Esophagus mucosa (tissue), 1 donor: ENCODE data around the gene NEURL1. TPM values are rescaled to one million over a fixed set of nuclear protein-coding genes. Genes with fewer than 3 reads are reported as not detected.

Experiments used
- ATAC-seq: fragments of 200-7000 bp; cut with Tn5 transposase; one replicate; pipeline ENCODE4 v1.9.1; 2020
- total RNA-seq: library from RNA; stranded (reverse); gene quantifications from one replicate; pipeline ENCODE4 v1.2.4, GENCODE V29; 2023
- donor health status: DM: yes; HTN: yes; CAD: no.

The NEURL1 gene
- total RNA-seq, 1 donor from 2014 or later, result 0.16 TPM

DNA sequence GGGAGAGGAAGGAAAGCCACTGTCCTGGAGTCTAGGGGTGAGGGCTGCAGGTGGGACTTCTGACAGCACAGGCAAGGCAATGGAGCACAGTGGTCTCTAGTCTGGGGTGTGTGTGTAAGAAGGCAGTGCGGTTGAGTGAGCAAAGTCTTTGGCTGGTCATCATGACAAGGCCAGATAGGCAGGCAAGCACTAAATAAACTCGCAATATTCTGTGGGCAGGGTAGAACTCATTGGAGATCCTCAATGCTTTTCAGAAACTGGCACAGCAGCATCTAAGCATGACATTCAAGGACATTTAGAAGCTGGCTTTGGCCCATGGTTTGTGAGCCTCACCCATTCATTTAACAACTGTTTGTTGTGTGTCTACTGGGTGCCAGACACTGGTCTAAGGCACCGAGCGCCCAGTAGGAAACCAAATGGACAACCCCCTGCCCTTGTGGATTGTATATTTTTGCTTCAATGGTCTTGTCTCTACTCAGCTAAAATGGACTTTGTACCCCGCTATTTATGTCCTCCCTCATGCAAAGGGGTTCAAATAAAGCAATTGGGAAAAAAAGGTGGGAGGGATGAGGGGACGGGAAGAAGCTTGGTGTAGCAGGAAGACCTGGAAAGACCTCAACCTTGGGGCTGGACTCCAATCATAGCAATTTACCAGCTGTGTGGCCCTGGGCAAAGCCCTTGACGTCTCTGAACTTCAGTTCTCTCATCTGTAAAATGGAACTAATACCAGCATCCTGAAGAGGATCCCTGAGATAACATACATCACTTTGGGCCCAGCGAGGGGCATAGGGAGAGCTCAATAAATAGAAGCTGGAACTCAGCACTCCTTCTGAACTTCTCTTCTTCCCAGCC, 116.0 kb downstream of the NEURL1 start:
- no peak for ATAC-seq

DNA sequence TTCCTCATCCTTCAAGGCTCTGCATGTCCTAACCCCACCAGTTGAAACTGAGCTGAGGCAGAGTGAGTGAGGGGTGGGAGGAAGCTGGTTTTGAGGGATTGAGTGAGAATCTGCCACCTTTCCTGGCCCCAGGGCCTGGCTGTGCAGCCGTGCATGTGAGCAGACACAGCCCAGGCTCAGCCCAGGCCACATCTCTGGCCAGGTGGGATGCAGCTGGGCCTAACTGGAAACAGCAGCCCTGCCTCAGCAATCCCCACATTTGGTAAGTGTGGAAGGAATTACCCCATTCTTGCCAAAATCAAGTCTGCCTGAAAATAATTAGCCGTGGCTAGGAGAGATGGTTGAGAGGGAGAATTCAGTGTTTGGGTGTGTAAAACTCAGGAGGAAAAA, 116.6 kb downstream of the NEURL1 start:
- ATAC-seq, result no peak

DNA sequence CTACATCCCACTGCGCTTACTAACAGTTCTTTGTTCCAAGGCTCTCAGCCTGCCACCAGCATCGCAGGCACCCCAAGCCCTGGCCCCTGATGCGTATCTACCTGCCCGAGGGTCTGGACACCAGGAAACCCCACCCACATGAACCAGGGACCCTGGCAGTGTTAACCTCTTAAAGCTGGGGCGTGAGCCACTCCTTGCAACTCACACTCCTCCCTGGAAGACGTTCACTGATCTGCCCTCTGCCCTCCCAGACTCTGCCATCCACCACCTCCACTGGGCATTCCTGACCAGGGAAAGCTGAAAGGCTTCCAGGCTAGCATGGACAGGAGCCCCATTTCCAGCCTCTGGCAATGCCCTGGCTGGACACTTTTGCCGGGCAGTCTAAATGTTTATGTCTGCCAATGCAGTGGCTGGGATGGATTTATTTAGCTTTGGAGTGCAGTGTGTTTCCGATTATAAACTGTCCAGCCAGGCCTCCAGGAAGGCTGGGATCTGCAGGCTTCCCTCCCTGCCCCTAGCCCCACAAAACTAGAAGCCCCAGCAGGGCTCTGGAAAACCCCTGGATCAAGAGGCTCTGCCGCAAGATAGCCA, 117.5 kb downstream of the NEURL1 start:
- no peak for ATAC-seq

DNA sequence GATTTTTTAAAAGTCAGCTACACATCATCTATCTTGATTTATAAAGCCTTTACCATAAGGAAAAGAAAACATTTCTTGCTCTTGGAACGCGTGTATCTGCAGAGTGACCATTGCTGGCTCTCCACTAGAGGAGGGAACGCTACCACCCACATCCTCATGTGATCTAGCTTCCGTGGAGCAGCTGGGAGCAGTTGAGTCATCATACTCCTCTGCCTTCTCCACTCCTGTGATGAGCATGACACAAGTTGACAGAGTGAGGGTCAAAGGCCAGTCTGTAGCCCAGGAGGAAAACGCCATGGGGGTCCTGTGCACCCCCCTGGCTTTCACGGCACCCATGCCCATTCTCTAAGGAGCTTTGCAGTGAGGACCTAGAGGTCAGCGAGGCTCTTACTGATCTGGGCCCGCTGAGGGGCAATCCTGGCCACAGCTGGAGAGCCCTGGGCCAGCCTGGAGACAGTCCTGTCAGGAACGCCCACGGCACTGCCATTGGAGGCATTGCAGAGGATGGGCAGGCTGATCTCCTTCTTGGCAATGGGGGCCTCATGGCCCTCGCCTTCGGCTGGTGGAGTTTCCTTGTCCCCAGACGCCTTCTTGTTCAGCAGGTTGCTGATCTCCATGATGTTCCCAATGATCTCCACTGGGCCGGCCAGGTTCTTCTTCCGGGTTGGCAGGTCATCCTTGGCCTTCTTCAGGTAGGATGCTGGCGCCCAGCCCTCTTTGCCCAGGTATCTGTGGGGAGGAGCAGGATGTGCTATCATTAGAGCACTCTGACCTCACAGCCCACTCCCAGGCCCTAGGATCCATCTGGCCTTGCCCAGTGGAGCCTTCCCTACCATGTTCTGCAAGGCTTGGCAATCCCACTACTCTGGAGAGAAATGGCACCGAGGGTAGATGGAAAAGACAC, 119.2 kb downstream of the NEURL1 start:
- ATAC-seq, result no peak

DNA sequence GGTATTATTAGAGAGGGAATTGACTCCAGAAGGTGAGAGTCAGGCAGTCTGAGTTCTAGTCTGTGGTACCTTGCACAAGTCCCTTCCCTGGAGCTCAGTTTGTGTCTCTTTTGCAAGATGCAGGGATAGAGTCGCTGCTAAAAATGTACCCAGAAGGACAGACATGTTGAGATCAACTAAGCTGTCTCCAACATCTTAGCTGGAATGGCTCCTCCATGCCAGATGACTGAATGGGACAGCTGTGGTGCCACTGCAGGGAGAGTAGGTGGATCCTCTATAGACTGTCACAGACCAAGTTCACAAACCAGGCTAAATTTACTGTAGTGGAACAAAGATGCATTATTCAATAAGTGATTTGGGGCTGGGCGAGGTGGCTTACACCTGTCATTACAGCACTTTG, 120.1 kb downstream of the NEURL1 start:
- no peak for ATAC-seq

DNA sequence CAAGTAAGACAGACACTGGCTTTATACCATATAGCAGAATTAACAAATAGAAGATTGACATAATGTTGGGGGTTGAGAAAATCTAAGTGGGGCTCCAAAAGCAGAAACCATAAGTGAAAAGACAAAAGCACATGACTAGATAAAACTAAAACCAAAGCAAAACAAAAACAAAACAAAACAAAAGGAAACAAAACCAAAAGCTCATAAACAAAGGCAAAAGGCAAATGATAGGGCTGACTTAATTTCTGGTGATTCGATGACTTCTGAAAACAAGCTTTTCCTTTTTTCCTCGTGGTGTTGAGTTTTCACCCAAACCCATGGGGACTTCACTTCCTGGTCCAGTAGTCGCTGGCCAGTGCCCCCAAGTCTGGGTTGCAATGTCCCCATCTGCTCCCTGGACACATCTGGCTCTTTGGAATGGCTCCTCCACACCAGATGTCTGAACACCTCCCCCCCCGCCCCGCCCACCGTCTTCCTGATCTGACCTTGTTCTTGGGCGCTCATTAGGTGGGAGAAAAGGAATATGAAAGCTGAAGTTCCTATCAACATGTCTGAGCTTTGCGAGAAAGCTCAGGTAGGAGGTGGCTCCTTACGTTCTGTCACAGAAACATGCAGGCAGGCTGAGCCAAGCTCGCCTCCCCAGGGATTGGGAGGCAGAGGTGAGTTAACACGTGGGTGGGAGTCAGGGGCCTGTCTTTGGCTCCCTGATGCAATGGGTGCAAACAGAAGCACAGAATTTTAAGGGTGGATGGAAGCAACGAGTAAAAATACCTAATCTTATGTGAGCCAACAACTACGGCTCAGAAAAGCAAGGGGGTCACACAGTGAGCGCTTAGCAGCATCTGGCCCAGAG, 121.0 kb downstream of the NEURL1 start:
- ATAC-seq, result no peak

DNA sequence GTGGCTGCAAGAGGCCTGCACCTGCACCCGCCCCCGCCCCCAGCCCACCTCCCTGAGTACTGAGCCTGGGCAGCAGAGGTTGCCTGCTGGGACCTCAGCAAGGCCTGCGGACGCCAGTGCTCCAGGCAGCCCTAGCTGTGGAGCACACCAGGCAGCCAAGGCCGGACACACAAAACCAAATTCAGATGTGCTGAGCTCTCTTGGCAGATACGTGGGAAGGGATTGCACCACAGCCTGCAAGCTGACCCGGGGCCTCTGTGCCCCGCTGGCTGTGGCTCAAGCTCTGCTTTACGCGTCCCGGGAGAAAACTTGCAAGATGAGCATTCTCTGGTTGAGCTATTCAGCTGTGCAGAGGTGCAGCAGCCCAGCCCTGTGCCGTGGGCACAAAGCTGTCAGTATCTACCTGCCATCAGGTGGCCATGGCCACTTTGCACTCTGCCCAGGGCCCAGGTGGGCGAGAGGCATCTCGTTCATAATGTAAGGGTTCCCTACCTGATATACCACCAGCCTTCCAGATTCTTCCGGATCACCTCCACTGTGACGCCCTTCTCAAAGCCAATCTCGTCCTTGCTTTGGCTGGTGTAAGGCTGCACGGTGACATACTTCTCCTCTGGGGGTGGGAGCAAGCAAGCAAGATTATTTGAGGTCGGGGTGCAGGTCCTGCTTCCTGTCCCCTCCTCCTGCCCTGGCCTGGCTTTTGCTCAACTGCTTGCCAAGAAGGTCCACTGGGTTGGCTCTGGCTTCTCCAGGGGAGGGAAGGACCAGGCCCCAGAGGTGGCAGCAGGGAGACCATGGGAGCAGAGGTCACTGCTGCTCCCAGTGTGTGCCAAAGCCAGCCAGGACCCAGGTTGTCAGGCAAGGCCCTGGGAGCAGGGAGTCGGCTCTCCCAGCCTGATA, 123.4 kb downstream of the NEURL1 start:
- ATAC-seq, result no peak

DNA sequence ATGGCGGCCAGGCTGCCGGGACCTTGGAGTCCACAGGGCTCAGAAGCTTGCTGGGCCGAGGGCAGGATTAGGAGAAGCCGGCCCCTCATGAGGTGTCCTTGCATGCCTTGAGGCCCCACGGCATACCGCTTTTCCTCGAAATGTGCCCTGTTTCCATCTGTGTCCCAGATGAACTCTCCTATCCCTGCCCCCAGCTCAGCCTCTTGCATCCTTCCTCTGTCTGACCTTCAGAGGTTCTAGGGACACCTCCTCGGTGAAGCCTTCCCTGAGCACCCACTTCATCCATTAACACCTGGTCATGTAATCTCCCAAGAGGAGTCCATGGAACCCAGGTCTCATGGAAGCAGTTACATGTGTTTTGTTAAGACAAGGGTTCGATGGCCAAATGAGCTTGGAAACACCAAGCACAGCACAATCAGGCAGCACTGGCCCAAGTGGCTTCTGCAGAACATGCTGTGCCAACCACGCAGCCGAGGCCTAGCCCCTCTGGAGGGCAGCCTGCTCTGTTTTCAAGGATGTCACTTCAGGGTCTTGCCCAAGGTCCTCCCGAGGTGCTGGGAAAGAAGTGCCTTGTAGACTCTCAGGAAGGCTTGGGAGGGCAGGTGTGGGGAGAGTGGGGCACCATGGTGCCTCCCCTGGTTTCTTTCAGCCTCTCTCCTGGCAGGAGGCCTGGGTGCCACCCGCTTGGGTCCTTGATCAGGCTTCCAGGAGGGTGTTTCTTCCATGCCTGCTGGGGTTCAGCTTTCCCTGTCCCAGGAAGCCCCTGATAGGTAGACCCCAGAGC, 124.3 kb downstream of the NEURL1 start:
- ATAC-seq, result no peak

DNA sequence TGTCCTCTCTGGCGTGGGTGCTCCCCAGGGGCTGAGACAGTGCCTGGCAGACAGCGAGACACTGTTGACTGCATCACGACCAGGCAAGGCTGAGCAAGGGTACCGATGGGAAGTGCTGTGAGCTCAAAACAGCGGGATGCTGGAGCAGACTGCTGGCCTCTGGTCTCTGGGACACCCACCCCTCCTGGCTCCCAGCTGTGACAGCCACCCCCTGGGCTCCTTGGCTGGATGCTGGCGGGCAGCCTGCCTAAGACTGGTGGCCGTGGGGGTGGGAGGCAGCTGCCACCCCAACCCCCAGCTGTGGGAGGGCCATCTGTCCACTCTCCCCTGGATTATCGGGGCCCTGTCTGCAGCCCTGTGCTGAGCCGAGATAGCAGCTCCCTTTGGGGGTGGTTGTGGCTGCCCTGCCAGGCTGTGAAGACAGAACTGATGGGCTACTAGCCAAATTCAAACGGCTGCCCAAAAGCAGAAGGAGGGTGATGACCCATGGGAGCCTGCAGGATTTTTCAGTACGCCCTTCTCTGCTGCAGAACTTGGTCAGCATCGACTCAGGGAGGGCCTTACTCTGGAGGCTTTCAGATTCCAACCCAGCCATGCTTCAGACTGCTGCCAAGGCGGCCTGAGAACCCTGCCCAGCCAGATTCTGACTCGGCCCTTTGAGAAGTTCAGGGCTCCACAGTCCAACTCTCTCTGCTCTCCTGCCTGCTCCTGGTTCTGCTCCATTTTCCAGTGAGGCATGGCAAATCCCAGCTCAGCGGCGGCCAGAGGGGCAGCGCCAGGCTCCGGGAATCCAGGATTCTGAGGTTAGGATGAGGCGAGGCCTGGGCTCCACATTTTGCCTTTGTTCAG, 125.3 kb downstream of the NEURL1 start:
- no peak for ATAC-seq

DNA sequence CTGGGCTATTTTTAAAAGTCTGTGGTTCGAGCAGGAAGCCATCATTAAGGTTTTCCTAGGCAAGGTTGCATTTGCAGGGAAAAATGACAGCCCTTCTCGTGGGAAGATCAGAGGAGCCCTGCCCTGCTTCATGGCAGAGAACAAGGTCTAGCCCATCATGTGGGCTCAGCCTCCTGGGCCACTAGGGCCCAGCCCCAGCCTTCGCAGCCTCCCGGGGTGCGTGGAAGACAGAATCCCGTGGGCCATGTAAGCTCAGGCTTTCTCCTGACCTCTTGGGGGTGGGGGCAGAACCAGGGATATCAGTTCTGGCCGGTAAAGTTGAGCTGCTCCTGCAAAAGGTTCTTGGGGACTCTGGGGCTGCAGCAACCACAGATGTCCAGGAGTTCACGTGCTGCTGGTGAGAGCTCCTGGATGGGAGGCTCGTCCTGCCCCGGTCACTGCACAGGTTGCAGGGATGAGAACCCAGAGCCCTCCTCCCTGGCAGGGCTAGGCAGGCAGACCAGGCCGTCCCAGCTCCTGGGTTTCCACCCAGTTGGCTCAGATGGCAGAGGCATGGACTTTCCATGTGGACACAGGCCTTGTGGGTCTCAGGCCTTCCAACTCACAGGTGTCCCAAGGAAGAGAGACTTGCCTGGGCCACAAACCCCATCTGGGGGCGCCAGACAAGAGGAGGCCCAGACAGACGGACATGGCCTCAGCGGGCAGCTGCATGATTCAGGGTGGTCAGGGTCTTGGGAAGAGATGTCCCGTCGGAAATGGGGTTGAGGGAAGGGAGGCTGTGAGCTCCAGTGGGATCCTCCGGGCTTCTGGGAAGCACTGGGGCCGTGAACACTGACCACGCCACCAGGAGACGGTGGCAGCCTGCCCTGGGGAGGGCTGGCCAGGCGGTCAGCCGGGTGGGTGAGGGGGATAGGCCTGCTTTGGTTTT, 126.2 kb downstream of the NEURL1 start:
- ATAC-seq, result no peak

DNA sequence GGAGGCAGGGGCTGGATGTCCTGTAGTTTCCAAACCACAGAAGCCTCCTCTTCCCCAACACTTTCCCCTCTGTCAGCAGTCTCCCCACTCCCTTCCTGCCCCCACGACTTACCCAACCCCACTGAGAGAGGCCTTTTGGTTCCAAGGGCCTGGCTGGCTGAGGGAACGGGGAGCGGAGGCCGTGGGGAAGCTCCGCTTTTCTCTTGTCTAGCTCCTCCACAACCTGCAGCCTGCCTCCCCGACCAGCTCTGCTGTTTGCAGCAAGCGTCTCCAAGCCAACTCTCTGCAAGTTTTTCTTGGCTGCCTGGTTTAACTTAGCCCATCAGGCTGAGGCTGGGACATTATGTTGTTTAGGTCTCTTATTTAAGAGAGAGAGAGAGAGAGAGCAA, 126.8 kb downstream of the NEURL1 start:
- no peak for ATAC-seq

DNA sequence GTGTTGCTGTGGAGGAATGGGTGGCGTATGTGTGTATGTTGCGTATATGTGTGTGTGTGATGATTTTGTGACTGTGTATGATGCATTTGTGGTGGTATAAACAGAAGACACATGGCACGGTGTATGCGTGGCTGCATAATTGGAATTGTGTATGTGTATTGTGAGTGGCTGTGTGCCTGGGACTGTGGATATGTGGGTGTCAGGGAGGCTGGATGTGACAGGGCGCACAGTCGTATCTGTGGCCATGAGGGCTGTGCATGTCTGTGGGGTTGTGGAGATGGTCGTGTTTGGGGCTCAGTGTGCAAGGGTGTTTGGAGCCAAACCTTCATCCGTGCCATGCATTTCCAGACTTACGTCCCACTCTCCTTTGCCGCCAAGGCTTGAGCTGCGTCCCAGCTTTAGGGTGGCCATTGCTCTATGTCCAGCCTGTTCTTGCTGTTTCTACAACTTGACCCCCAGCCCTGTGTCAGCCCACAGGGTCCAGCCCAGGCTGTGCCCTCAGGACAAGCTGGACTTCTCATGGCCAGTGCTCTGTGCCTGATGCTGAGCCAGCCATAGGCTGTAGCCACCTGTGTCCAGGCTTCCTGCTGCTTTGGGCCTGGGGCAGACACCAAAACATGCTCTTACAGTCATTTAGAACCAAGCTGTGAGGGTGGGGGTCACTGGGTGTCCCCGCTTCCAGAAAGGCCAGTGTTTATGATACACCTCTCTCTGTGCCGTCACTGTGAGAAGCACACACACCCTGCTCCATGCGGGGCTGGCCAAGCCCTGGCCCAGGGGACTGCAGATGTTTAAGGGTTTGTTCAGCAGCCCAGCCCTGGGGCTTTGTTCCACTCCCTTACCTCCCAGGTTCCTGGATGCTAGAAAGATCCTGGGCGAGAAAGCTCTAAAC, 127.6 kb downstream of the NEURL1 start:
- no peak for ATAC-seq

DNA sequence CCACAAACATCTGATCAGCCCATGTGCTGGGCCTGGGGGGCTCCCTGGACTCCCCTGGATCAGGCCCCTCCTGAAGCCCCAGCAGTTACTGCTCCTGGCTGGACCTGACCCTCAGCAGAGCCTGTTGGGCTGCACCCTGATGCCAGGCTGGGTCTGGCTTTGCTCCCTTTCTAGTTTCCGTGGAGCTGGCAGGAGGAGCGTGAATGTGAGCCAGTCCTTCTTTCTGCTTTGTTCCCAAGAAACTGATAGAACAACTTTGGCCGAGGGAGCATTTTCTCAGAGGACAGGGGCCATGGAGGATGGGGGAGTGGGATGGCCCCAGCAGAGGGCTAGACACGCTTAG, 128.2 kb downstream of the NEURL1 start:
- ATAC-seq, result no peak

DNA sequence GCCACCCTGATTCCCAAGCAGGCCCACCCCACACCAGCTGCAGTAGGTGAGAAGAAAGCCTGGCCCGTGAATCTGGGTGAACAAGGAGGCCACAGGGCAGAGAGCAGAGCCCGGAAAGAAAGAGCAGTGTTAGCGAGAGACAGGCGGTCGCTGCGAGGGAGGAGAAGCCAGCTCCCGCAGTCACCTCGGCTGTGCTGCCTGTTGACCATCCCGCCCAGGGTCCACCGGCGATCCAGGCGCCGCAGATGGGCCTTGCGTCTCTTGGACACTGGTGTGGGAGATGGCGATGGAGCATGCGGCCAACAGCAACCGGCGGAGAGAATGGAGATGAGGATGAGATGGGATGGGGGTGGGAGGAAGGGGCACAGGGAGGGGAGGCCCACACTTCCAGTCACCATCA, 128.8 kb downstream of the NEURL1 start:
- ATAC-seq, result no peak

DNA sequence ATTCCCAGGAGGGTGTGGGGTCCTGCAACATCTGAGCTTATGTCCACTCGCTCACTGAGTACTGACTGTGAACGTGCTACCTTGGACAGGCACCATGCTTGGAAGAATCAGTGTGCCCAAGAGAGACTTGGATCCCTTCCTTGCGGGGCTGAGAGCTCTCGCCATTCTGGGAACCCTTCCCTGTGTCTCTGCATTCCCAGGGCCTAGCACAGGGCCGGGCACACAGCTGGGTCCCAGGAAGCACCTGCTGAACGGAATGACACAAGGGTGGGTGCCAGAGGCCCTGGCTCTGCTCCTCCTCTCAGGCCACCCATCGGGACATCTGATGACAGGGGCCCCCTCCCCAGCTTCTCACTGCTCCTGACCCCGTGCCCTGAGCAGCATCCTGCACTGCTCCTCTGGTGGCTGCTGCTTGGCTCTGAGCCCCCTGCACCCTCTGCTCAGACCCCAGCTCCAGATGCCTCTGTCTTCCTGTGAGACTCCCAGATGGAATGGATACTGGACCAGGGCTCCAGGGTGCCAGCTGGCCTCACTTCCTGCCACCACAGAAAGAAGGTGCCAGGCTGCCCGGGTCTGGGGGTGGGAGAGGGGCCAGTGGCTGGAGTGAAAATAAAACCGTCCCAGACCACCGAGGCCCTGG, 129.6 kb downstream of the NEURL1 start:
- no peak for ATAC-seq

DNA sequence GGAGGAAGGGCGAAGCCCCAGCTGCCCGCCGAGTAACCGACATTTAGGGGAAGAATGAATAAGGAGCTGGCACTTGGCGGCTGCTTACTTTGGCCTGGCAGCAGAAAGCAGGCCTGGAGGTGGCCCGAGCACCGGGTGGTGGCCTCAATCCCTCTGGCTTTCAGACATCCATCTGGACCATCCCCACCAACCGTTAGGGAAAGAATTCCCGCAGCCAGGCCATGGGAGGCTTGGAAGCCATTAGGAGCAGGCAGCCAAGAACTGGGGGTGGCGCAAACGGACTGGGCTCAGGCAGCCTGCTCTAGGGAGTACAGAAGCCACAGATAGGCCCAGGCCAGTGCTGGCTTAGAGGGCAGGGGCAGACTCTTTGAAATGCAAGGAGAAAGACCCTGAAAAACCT, 132.7 kb downstream of the NEURL1 start:
- no peak for ATAC-seq
